IMR-90 (cell line): Measurements from ENCODE around the gene RGS7BP. TPM values are rescaled to one million over a fixed set of nuclear protein-coding genes. Genes with fewer than 3 reads are reported as not detected.

Experiments used
- ATAC-seq: fragments of 200-7000 bp; cut with Tn5 transposase; 2 replicates; pipeline ENCODE4 v1.9.1; 2020; ENCODE audit warnings: low read depth, mild to moderate bottlenecking, moderate library complexity
- BruUV-seq: library from RNA; stranded (reverse); fragments of 400-500 nt; replicated peaks from 2 replicates; lab custom pipeline; 2021; lab: Mats Ljungman, UMichigan
- CTCF ChIA-PET: fragments of 300-600 bp; formaldehyde crosslinking; extraction: SDS; loops from one replicate; lab custom pipeline; 2021; ENCODE audit warnings: antibody characterized with exemption; lab: Yijun Ruan, JAX
- POLR2A ChIA-PET: fragments of 300-600 bp; sonication (Branson Sonifier 250); formaldehyde crosslinking; loops from one replicate; lab custom pipeline; 2022; ENCODE audit warnings: antibody characterized with exemption; ENCODE audit not compliant: unreplicated experiment; lab: Charles Lee
- DNase-seq: peaks from one replicate; pipeline ENCODE4 v3.0.0; 2013
- H2AFZ ChIP-seq: replicated peaks from 2 replicates; pipeline ENCODE3; 2013; ENCODE audit warnings: low read length, mild to moderate bottlenecking; ENCODE audit not compliant: poor library complexity
- H2AK5ac ChIP-seq: 2 replicates; pipeline ENCODE4 v1.6.1; 2013; ENCODE audit warnings: low read depth, low read length, inconsistent platforms
- H2AK9ac ChIP-seq: replicated peaks from 2 replicates; pipeline ENCODE3; 2013; ENCODE audit warnings: mild to moderate bottlenecking, low read depth, low read length, moderate library complexity; ENCODE audit not compliant: poor library complexity
- H2BK120ac ChIP-seq: 2 replicates; pipeline ENCODE4 v1.6.1; 2013; ENCODE audit warnings: low read depth, low read length, inconsistent platforms
- H2BK15ac ChIP-seq: 3 replicates; pipeline ENCODE4 v1.6.1; 2013; ENCODE audit warnings: low read depth, low read length, inconsistent platforms
- H2BK20ac ChIP-seq: 2 replicates; pipeline ENCODE4 v1.6.1; 2013; ENCODE audit warnings: low read depth, mild to moderate bottlenecking, inconsistent platforms, low read length, moderate library complexity
- H2BK5ac ChIP-seq: 2 replicates; pipeline ENCODE4 v1.6.1; 2013; ENCODE audit warnings: mild to moderate bottlenecking, low read depth, low read length, inconsistent platforms; ENCODE audit not compliant: poor library complexity, severe bottlenecking
- H3K14ac ChIP-seq: replicated peaks from 2 replicates; pipeline ENCODE4 v1.6.1; 2013; ENCODE audit warnings: low read depth, low read length, inconsistent platforms
- H3K18ac ChIP-seq: 2 replicates; pipeline ENCODE4 v1.6.1; 2013; ENCODE audit warnings: low read depth, low read length, control low read depth
- H3K23ac ChIP-seq: 2 replicates; pipeline ENCODE4 v1.6.1; 2013; ENCODE audit warnings: low read depth, low read length, inconsistent platforms
- H3K27ac ChIP-seq: 2 replicates; pipeline ENCODE4 v1.5.1; 2013; ENCODE audit warnings: mild to moderate bottlenecking, control low read depth, low read length; ENCODE audit not compliant: insufficient read depth
- H3K27me3 ChIP-seq: 2 replicates; pipeline ENCODE4 v1.6.1; 2013; ENCODE audit warnings: low read length; ENCODE audit not compliant: control insufficient read depth, insufficient read depth
- H3K36me3 ChIP-seq: 2 replicates; pipeline ENCODE4 v1.6.1; 2013; ENCODE audit warnings: low read length, mixed read lengths; ENCODE audit not compliant: control insufficient read depth, insufficient read depth
- H3K4ac ChIP-seq: 2 replicates; pipeline ENCODE4 v1.6.1; 2013; ENCODE audit warnings: low read depth, low read length, inconsistent platforms
- H3K4me1 ChIP-seq: 2 replicates; pipeline ENCODE4 v1.6.1; 2013; ENCODE audit warnings: low read length, mixed read lengths; ENCODE audit not compliant: control insufficient read depth, insufficient read depth
- H3K4me2 ChIP-seq: 2 replicates; pipeline ENCODE4 v1.6.1; 2013; ENCODE audit warnings: low read depth, mild to moderate bottlenecking, control low read depth, low read length, moderate library complexity
- H3K4me3 ChIP-seq: 2 replicates; pipeline ENCODE4 v1.5.1; 2013; ENCODE audit warnings: low read depth, mild to moderate bottlenecking, control low read depth, low read length, moderate library complexity; ENCODE audit not compliant: insufficient read depth
- H3K56ac ChIP-seq: 2 replicates; pipeline ENCODE4 v1.6.1; 2013; ENCODE audit warnings: low read length, inconsistent platforms; ENCODE audit not compliant: insufficient read depth; ENCODE audit errors: extremely low read depth
- H3K79me1 ChIP-seq, 2 experiments: 2 replicates each; pipeline ENCODE4 v1.6.1; 2013; ENCODE audit warnings: low read length in 2 of 2, inconsistent platforms in 1 of 2, low read depth in 1 of 2
- H3K9ac ChIP-seq: 2 replicates; pipeline ENCODE4 v1.6.1; 2013; ENCODE audit warnings: low read depth, low read length, control low read depth
- H3K9me1 ChIP-seq: 2 replicates; pipeline ENCODE4 v1.6.1; 2013; ENCODE audit warnings: low read length, inconsistent platforms; ENCODE audit not compliant: insufficient read depth
- H3K9me3 ChIP-seq: 2 replicates; pipeline ENCODE4 v1.6.1; 2013; ENCODE audit warnings: low read length; ENCODE audit not compliant: control insufficient read depth, insufficient read depth
- H4K20me1 ChIP-seq: 2 replicates; pipeline ENCODE4 v1.6.1; 2013; ENCODE audit warnings: low read length, inconsistent platforms; ENCODE audit not compliant: insufficient read depth
- H4K5ac ChIP-seq: 2 replicates; pipeline ENCODE4 v1.6.1; 2013; ENCODE audit warnings: mild to moderate bottlenecking, low read depth, low read length, control low read depth
- H4K8ac ChIP-seq, 2 experiments: 2 replicates each; pipeline ENCODE4 v1.6.1; 2013; ENCODE audit warnings: low read depth in 2 of 2, low read length in 2 of 2, control low read depth in 1 of 2, inconsistent platforms in 1 of 2
- H4K91ac ChIP-seq: 2 replicates; pipeline ENCODE4 v1.6.1; 2013; ENCODE audit warnings: low read depth, low read length, inconsistent platforms; ENCODE audit not compliant: insufficient read depth
- BHLHE40 ChIP-seq: fragments of 150-350 bp; IDR thresholded peaks from 2 replicates; pipeline ENCODE4 v1.6.1; 2016; ENCODE audit warnings: mild to moderate bottlenecking, low read depth, low read length
- CEBPB ChIP-seq: IDR thresholded peaks from 2 replicates; pipeline ENCODE4 v1.6.1; 2012; ENCODE audit warnings: low read depth, low read length, improper control_type of control experiment
- CHD1 ChIP-seq: IDR thresholded peaks from 2 replicates; pipeline ENCODE4 v1.6.1; 2012; ENCODE audit warnings: low read depth, low read length, improper control_type of control experiment
- CTCF ChIP-seq: conservative IDR thresholded peaks from 2 replicates; pipeline ENCODE4 v1.5.1; 2012; ENCODE audit warnings: mild to moderate bottlenecking, low read depth, low read length, improper control_type of control experiment
- FOS ChIP-seq: fragments of 150-350 bp; IDR thresholded peaks from 2 replicates; pipeline ENCODE4 v1.6.1; 2016; ENCODE audit warnings: low read depth, low read length
- MAZ ChIP-seq: IDR thresholded peaks from 2 replicates; pipeline ENCODE4 v1.6.1; 2012; ENCODE audit warnings: low read depth, mild to moderate bottlenecking, low read length, improper control_type of control experiment, moderate library complexity, borderline replicate concordance
- RAD21 ChIP-seq: IDR thresholded peaks from 2 replicates; pipeline ENCODE4 v1.6.1; 2012; ENCODE audit warnings: low read length, improper control_type of control experiment
- RFX5 ChIP-seq: IDR thresholded peaks from 2 replicates; pipeline ENCODE4 v1.8.0; 2012; ENCODE audit warnings: low read depth, mild to moderate bottlenecking, low read length, moderate library complexity
- SMC3 ChIP-seq: fragments of 150-350 bp; IDR thresholded peaks from 2 replicates; pipeline ENCODE4 v1.6.1; 2016; ENCODE audit warnings: low read depth, mild to moderate bottlenecking, antibody characterized with exemption, low read length, moderate library complexity
- WGBS, 2 experiments: methylation state at CpG; one replicate each; pipeline versions ENCODE4 v1.1.5 to v1.1.7; 2013; ENCODE audit warnings: missing lambda C conversion rate in 2 of 2; ENCODE audit not compliant: insufficient read length in 1 of 2; ENCODE audit errors: extremely low coverage in 2 of 2; 5-methylcytosine and 5-hydroxymethylcytosine counted together
- dilution Hi-C: fragments of 300-500 bp; cut with HindIII; formaldehyde crosslinking; loops from one replicate; pipeline ENCODE4 v1.14.3; 2018; ENCODE audit warnings: low sequenced_read_pairs; ENCODE audit not compliant: unreplicated experiment
- in situ Hi-C: fragments of 300-500 bp; cut with MboI; formaldehyde crosslinking; loops from 3 replicates; pipeline ENCODE4 v1.14.3; 2019; ENCODE audit warnings: low sequenced_read_pairs, inconsistent platforms, mixed read lengths
- intact Hi-C: fragments of 100-400 bp; cut with micrococcal nuclease; formaldehyde crosslinking; loops from 2 replicates; pipeline ENCODE4 v1.10.0; 2022
- polyA plus RNA-seq, 3 experiments: library from polyadenylated mRNA; depleted of rRNA; stranded (reverse); fragments of >200 nt; gene quantifications; 2 replicates each; pipeline ENCODE4 v1.2.3, GENCODE V29; 2012; ENCODE audit warnings: low replicate concordance in 1 of 3
- total RNA-seq: library from RNA; depleted of rRNA; stranded (reverse); fragments of >200 nt; gene quantifications from 2 replicates; pipeline ENCODE4 v1.2.3, GENCODE V29; 2012

Gene RGS7BP
- total and polyA plus RNA-seq, 2 of the 4 experiments (the other 2 are of a cell fraction), result not detected

GRCh38 chr5:64575561-64575960 lies 69.7 kb downstream of the RGS7BP start:
- Histone ChIP-seq H2BK5ac (no peak overlapping the region), H3K4me3 (no peak overlapping the region), H3K27ac (no peak overlapping the region), H4K20me1 (no peaks in the 10 kb centered on the region), H3K36me3 (no peaks in the 10 kb centered on the region), H4K91ac (no peak overlapping the region), H2BK15ac (no peak overlapping the region), H2AK9ac (no peak overlapping the region), H3K4ac (no peak overlapping the region), H3K27me3 (peaks cover 1% of the 10 kb centered on the region; the same call in 1 of the 2 replicates), H3K9me3 (no peaks in the 10 kb centered on the region), H3K4me1 (no peaks in the 10 kb centered on the region), H2AK5ac (no peak overlapping the region), H4K5ac (no peak overlapping the region), H3K9me1 (no peaks in the 10 kb centered on the region), H3K14ac (no peak overlapping the region), H3K4me2 (no peak overlapping the region), H4K8ac (no peak overlapping the region), H3K18ac (no peak overlapping the region), H2BK120ac (no peak overlapping the region), H3K79me1 (no peaks in the 10 kb centered on the region), H2BK20ac (no peak overlapping the region), H3K9ac (no peak overlapping the region), H3K23ac (no peak overlapping the region), H3K56ac (no peak overlapping the region), H2AFZ (no peak overlapping the region)
- no TSS peak for BruUV-seq
- ATAC-seq, result no peak
- intact Hi-C loops, result no loop called here
- ChIA-PET CTCF (no interaction called here), POLR2A (no interaction called here)
- dilution Hi-C loops, result no loop called here
- DNase-seq, result no peak
- in situ Hi-C loops, result no loop called here
- TF ChIP-seq RAD21 (no peak), RFX5 (no peak), CEBPB (no peak), BHLHE40 (no peak), CTCF (no peak), MAZ (no peak), CHD1 (no peak), SMC3 (no peak), FOS (no peak)
- 60% methylated on average over 1 of the region's 5 CpGs; no CpG with 5 or more reads in 1 of the 2 experiments for WGBS, 2 experiments
